Measurements from ENCODE around the gene PIK3R1. TPM values are rescaled to one million over a fixed set of nuclear protein-coding genes. Genes with fewer than 3 reads are reported as not detected.
A peak's percentile ranks its signal among the peaks of the same experiment; 100 is the strongest.

PIK3R1 gene
- total RNA-seq, 4 donors from 2014 or later = 101 to 358 (median 190) TPM

- peak overlapping the region in 1 of 2 donors; percentile 2 for H3K27ac ChIP-seq
- no peak overlapping the region for H3K4me3 ChIP-seq
- TF ChIP-seq, protein P1, sequence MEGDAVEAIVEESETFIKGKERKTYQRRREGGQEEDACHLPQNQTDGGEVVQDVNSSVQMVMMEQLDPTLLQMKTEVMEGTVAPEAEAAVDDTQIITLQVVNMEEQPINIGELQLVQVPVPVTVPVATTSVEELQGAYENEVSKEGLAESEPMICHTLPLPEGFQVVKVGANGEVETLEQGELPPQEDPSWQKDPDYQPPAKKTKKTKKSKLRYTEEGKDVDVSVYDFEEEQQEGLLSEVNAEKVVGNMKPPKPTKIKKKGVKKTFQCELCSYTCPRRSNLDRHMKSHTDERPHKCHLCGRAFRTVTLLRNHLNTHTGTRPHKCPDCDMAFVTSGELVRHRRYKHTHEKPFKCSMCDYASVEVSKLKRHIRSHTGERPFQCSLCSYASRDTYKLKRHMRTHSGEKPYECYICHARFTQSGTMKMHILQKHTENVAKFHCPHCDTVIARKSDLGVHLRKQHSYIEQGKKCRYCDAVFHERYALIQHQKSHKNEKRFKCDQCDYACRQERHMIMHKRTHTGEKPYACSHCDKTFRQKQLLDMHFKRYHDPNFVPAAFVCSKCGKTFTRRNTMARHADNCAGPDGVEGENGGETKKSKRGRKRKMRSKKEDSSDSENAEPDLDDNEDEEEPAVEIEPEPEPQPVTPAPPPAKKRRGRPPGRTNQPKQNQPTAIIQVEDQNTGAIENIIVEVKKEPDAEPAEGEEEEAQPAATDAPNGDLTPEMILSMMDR (IDR thresholded peaks at IDR 0.05) = no peak
- no peak for TF ChIP-seq POLR2A (IDR thresholded peaks at IDR 0.05)
- no peaks in the 10 kb centered on the region for H3K9me3 ChIP-seq
- H3K4me1 ChIP-seq = peaks cover 5 to 25% of the 10 kb centered on the region in 2 donors
- H3K27me3 ChIP-seq = no peaks in the 10 kb centered on the region
- no peak for DNase-seq
- H3K36me3 ChIP-seq = no peaks in the 10 kb centered on the region
- intact Hi-C loops (cut with DNase I; ENCODE audit: low total_unique reads) = no loop called here
These were observed 32.1 kb downstream of the PIK3R1 start for GRCh38 chr5:68247627-68248026.

GRCh38 chr5:68248896-68249295 is 33.3 kb downstream of the PIK3R1 start:
- Histone ChIP-seq H3K4me3 (no peak overlapping the region), H3K27me3 (no peaks in the 10 kb centered on the region), H3K9me3 (no peaks in the 10 kb centered on the region), H3K36me3 (no peaks in the 10 kb centered on the region), H3K27ac (peak overlapping the region; percentile 79 to 82), H3K4me1 (peaks cover 4 to 27% of the 10 kb centered on the region in 2 donors)
- TF ChIP-seq, protein P1 (IDR thresholded peaks at IDR 0.05) = no peak
- no peak for TF ChIP-seq POLR2A (IDR thresholded peaks at IDR 0.05)
- DNase-seq = no peak
- intact Hi-C loops (cut with DNase I; ENCODE audit: low total_unique reads) = no loop called here

GRCh38 chr5:68249520-68249919 is 34.0 kb downstream of the PIK3R1 start:
- peaks cover 5 to 28% of the 10 kb centered on the region in 2 donors for H3K4me1 ChIP-seq
- no peak overlapping the region for H3K4me3 ChIP-seq
- H3K27me3 ChIP-seq = no peaks in the 10 kb centered on the region
- no peaks in the 10 kb centered on the region for H3K9me3 ChIP-seq
- H3K36me3 ChIP-seq = no peaks in the 10 kb centered on the region
- peak overlapping the region; percentile 79 to 82 for H3K27ac ChIP-seq
- TF ChIP-seq, protein P1 (IDR thresholded peaks at IDR 0.05) = no peak
- no peak for TF ChIP-seq POLR2A (IDR thresholded peaks at IDR 0.05)
- no peak for DNase-seq
- intact Hi-C loops (cut with DNase I; ENCODE audit: low total_unique reads) = no loop called here

- H3K36me3 ChIP-seq = no peaks in the 10 kb centered on the region
- TF ChIP-seq, protein P1 (IDR thresholded peaks at IDR 0.05) = no peak
- no peak for TF ChIP-seq POLR2A (IDR thresholded peaks at IDR 0.05)
- peak overlapping the region; percentile 79 to 82 for H3K27ac ChIP-seq
- H3K4me1 ChIP-seq = peaks cover 12 to 36% of the 10 kb centered on the region in 2 donors
- no peak overlapping the region for H3K4me3 ChIP-seq
- intact Hi-C loops (cut with DNase I; ENCODE audit: low total_unique reads) = loop anchor here (5.0 kb wide), 1 partner anchor 33 kb away; the partner anchor contains the start of gene PIK3R1
- no peaks in the 10 kb centered on the region for H3K27me3 ChIP-seq
- no peak for DNase-seq
- no peaks in the 10 kb centered on the region for H3K9me3 ChIP-seq
These were observed 35.2 kb downstream of the PIK3R1 start for GRCh38 chr5:68250661-68251298.

GRCh38 chr5:68251386-68251785 is 35.8 kb downstream of the PIK3R1 start:
- TF ChIP-seq, protein P1 (IDR thresholded peaks at IDR 0.05) = no peak
- TF ChIP-seq POLR2A (IDR thresholded peaks at IDR 0.05) = no peak
- H3K9me3 ChIP-seq = no peaks in the 10 kb centered on the region
- intact Hi-C loops (cut with DNase I; ENCODE audit: low total_unique reads) = loop anchor here (5.0 kb wide), 1 partner anchor 34 kb away; the partner anchor contains the start of gene PIK3R1
- peak in 1 of 2 donors; percentile 68 for DNase-seq
- no peak overlapping the region for H3K4me3 ChIP-seq
- H3K27ac ChIP-seq = peak overlapping the region; percentile 79 to 82
- H3K27me3 ChIP-seq = no peaks in the 10 kb centered on the region
- H3K4me1 ChIP-seq = peaks cover 12 to 39% of the 10 kb centered on the region in 2 donors
- no peaks in the 10 kb centered on the region for H3K36me3 ChIP-seq
